ENCODE data around the gene GMDS.

Gene GMDS

GRCh38 chr6:1594445-1595200 is 650.8 kb downstream of the GMDS start:
- no peak for DNase-seq

GRCh38 chr6:1593958-1594314 is 651.5 kb downstream of the GMDS start:
- no peak for DNase-seq

- no peak for DNase-seq
Observed at GRCh38 chr6:1593286-1593957, 652.0 kb downstream of the GMDS start.

GRCh38 chr6:1592852-1593251 is 652.6 kb downstream of the GMDS start:
- no peak for DNase-seq

GRCh38 chr6:1591926-1592325 is 653.5 kb downstream of the GMDS start:
- DNase-seq: no peak

GRCh38 chr6:1591243-1591642 is 654.2 kb downstream of the GMDS start:
- no peak for DNase-seq

GRCh38 chr6:1590580-1590979 is 654.8 kb downstream of the GMDS start:
- no peak for DNase-seq

GRCh38 chr6:1589208-1589607 is 656.2 kb downstream of the GMDS start:
- DNase-seq: no peak

- no peak for DNase-seq
Observed at GRCh38 chr6:1587977-1588376, 657.4 kb downstream of the GMDS start.

- no peak for DNase-seq
Observed at GRCh38 chr6:1587546-1587945, 657.9 kb downstream of the GMDS start.

GRCh38 chr6:1586861-1587450 is 658.4 kb downstream of the GMDS start:
- DNase-seq: no peak

GRCh38 chr6:1586256-1586655 is 659.1 kb downstream of the GMDS start:
- DNase-seq: no peak

- no peak for DNase-seq
Observed at GRCh38 chr6:1585669-1586049, 659.7 kb downstream of the GMDS start.

- DNase-seq: no peak
Observed at GRCh38 chr6:1584996-1585668, 660.3 kb downstream of the GMDS start.

- no peak for DNase-seq
Observed at GRCh38 chr6:1584146-1584545, 661.3 kb downstream of the GMDS start.

- no peak for DNase-seq
Observed at GRCh38 chr6:1581120-1581991, 664.0 kb downstream of the GMDS start.

GRCh38 chr6:1580585-1580984 is 664.8 kb downstream of the GMDS start:
- DNase-seq: no peak

- no peak for DNase-seq
Observed at GRCh38 chr6:1580109-1580508, 665.3 kb downstream of the GMDS start.

GRCh38 chr6:1579096-1579495 is 666.3 kb downstream of the GMDS start:
- DNase-seq: no peak

GRCh38 chr6:1577896-1578745 is 667.3 kb downstream of the GMDS start:
- no peak for DNase-seq

- DNase-seq: no peak
Observed at GRCh38 chr6:1577146-1577680, 668.2 kb downstream of the GMDS start.
